ENCODE results near the gene RAP1GAP.

The RAP1GAP gene

GRCh38 chr1:21624571-21625389, 44.4 kb downstream of the RAP1GAP start:
- DNase-seq: peak; percentile 52

GRCh38 chr1:21623410-21623961, 45.7 kb downstream of the RAP1GAP start:
- no peak for DNase-seq

GRCh38 chr1:21622466-21623315, 46.5 kb downstream of the RAP1GAP start:
- no peak for DNase-seq

GRCh38 chr1:21621761-21622436, 47.3 kb downstream of the RAP1GAP start:
- no peak for DNase-seq

GRCh38 chr1:21621051-21621450, 48.1 kb downstream of the RAP1GAP start:
- DNase-seq: no peak

GRCh38 chr1:21620496-21620895, 48.7 kb downstream of the RAP1GAP start:
- no peak for DNase-seq

GRCh38 chr1:21620011-21620410, 49.1 kb downstream of the RAP1GAP start:
- no peak for DNase-seq

- no peak for DNase-seq
These were observed 49.7 kb downstream of the RAP1GAP start for GRCh38 chr1:21619375-21619947.

GRCh38 chr1:21618561-21619374, 50.4 kb downstream of the RAP1GAP start:
- DNase-seq: no peak

- DNase-seq: no peak
These were observed 51.1 kb downstream of the RAP1GAP start for GRCh38 chr1:21618059-21618458.

GRCh38 chr1:21617126-21617738, 51.9 kb downstream of the RAP1GAP start:
- DNase-seq: no peak

- DNase-seq: no peak
These were observed 52.8 kb downstream of the RAP1GAP start for GRCh38 chr1:21616372-21616771.

GRCh38 chr1:21614419-21615115, 54.6 kb downstream of the RAP1GAP start:
- no peak for DNase-seq

GRCh38 chr1:21613072-21613867, 55.9 kb downstream of the RAP1GAP start:
- no peak for DNase-seq

- DNase-seq: no peak
These were observed 57.1 kb downstream of the RAP1GAP start for GRCh38 chr1:21612057-21612456.

GRCh38 chr1:21610989-21611785, 58.0 kb downstream of the RAP1GAP start:
- DNase-seq: no peak

GRCh38 chr1:21610027-21610426, 59.1 kb downstream of the RAP1GAP start:
- DNase-seq: no peak

- DNase-seq: no peak
These were observed 60.4 kb downstream of the RAP1GAP start for GRCh38 chr1:21608798-21609197.
